Karpas-422 (cell line): ENCODE measurements around the gene PLXNB1. TPM values are rescaled to one million over a fixed set of nuclear protein-coding genes. Genes with fewer than 3 reads are reported as not detected.

Experiments used
- DNase-seq: peaks from one replicate; pipeline ENCODE4 v3.0.0-alpha.2; 2015
- H2AFZ ChIP-seq: fragments of 200-600 bp; sonication (generic); 2 replicates; pipeline ENCODE4 v1.6.1; 2014; ENCODE audit warnings: antibody characterized with exemption, low read length, mixed read lengths
- H3K27ac ChIP-seq: fragments of 200-600 bp; sonication (generic); 2 replicates; pipeline ENCODE4 v1.5.1; 2014; ENCODE audit warnings: mild to moderate bottlenecking, low read length, moderate library complexity
- H3K27me3 ChIP-seq: fragments of 200-600 bp; sonication (generic); 2 replicates; pipeline ENCODE4 v1.6.1; 2014; ENCODE audit warnings: low read length, mixed read lengths
- H3K36me3 ChIP-seq: fragments of 200-600 bp; sonication (generic); 2 replicates; pipeline ENCODE4 v1.6.1; 2014; ENCODE audit warnings: low read length, mixed read lengths; ENCODE audit not compliant: insufficient read depth
- H3K4me1 ChIP-seq: fragments of 200-600 bp; sonication (generic); 2 replicates; pipeline ENCODE4 v1.6.1; 2014; ENCODE audit warnings: mild to moderate bottlenecking, low read length, mixed read lengths
- H3K4me2 ChIP-seq: fragments of 200-600 bp; sonication (generic); 2 replicates; pipeline ENCODE4 v1.6.1; 2014; ENCODE audit warnings: low read length, low read depth, mild to moderate bottlenecking; ENCODE audit not compliant: poor library complexity, severe bottlenecking
- H3K4me3 ChIP-seq: fragments of 200-600 bp; sonication (generic); 2 replicates; pipeline ENCODE4 v1.5.1; 2014; ENCODE audit warnings: mild to moderate bottlenecking, antibody characterized with exemption, low read length, mixed read lengths
- H3K79me2 ChIP-seq: fragments of 200-600 bp; sonication (generic); 2 replicates; pipeline ENCODE4 v1.6.1; 2014; ENCODE audit warnings: mild to moderate bottlenecking, low read length, mixed read lengths
- H3K9ac ChIP-seq: fragments of 200-600 bp; sonication (generic); 2 replicates; pipeline ENCODE4 v1.6.0; 2014; ENCODE audit warnings: low read length
- H3K9me2 ChIP-seq: fragments of 200-600 bp; sonication (generic), shearing (Covaris generic); replicated peaks from 2 replicates; pipeline ENCODE4 v1.6.0; 2014; ENCODE audit warnings: mild to moderate bottlenecking, low read length, moderate library complexity; ENCODE audit not compliant: insufficient read depth
- H3K9me3 ChIP-seq: fragments of 300-700, 200-600 bp; sonication (generic); 2 replicates; pipeline ENCODE4 v1.6.1; 2014; ENCODE audit warnings: low read length, mixed read lengths
- H4K20me1 ChIP-seq: fragments of 200-600 bp; sonication (generic); 2 replicates; pipeline ENCODE4 v1.6.1; 2014; ENCODE audit warnings: mild to moderate bottlenecking, antibody characterized with exemption, low read length, low read depth; ENCODE audit not compliant: insufficient read depth
- total RNA-seq: library from RNA; depleted of rRNA; stranded (reverse); fragments of >200 nt; shearing (Covaris generic); gene quantifications from 2 replicates; pipeline ENCODE4 v1.2.3, GENCODE V29; 2014; ENCODE audit warnings: low replicate concordance

PLXNB1 gene
- total RNA-seq, 1 experiment from 2014 or later = 34.0 TPM

DNA sequence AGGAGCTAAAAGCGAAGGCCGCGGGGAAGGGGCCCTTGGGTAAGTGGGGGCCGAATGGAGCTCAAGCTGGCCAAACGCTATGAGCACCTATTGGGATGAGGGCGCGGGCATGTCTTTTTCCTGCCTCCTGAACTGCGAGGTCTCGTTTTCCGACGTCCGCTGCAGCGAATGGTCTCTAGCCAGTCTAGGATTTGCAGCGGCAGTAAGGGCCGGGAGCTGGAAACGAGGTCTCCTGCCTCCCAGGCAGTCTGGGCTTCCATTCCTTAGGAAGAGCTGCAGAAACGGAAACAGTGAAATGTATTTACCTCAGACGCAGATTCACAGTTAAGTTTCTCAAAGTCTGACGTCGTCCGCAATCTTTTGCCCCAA lies 10.7 kb upstream of the PLXNB1 start:
- Histone ChIP-seq H3K79me2 (peaks cover 40% of the 10 kb centered on the region), H2AFZ (no peak overlapping the region)
- no peak for DNase-seq

GRCh38 chr3:48439820-48440589 lies 10.1 kb upstream of the PLXNB1 start, which contains the start of the genes CCDC51 and TMA7:
Gene CCDC51, minus strand, starts transcription at chr3:48440119. Its CDS starts 4,991 bp downstream, at chr3:48435128.
Gene TMA7, plus strand, starts transcription at chr3:48440257. Its CDS starts 40 bp downstream, at chr3:48440297.
- Histone ChIP-seq H2AFZ (no peak within 1 kb of the TSS), H3K4me3 (peak within 1 kb of the TSS; percentile 91), H3K79me2 (peaks cover 45% of the 10 kb centered on the region), H3K9ac (peak within 1 kb of the TSS; percentile 97), H3K36me3 (peaks cover 13% of the 10 kb centered on the region), H3K27me3 (no peaks in the 10 kb centered on the region), H3K9me3 (no peaks in the 10 kb centered on the region), H3K9me2 (no peaks in the 10 kb centered on the region), H4K20me1 (no peaks in the 10 kb centered on the region; the same call in 1 of the 2 replicates), H3K4me2 (peak within 1 kb of the TSS; percentile 91), H3K27ac (peak within 1 kb of the TSS; percentile 69), H3K4me1 (peaks cover 39% of the 10 kb centered on the region)
- DNase-seq = peak; percentile 99

More for the DNA sequence above, 10.7 kb upstream of the PLXNB1 start:
- peak overlapping the region; percentile 69 for H3K27ac ChIP-seq
- H3K9ac ChIP-seq = peak overlapping the region; percentile 97
- H3K4me2 ChIP-seq = peak overlapping the region; percentile 91
- peaks cover 13% of the 10 kb centered on the region for H3K36me3 ChIP-seq
- H3K27me3 ChIP-seq = no peaks in the 10 kb centered on the region
- peaks cover 45% of the 10 kb centered on the region for H3K4me1 ChIP-seq
- H3K9me3 ChIP-seq = no peaks in the 10 kb centered on the region
- no peaks in the 10 kb centered on the region; the same call in 1 of the 2 replicates for H4K20me1 ChIP-seq
- peak overlapping the region; percentile 91 for H3K4me3 ChIP-seq
- H3K9me2 ChIP-seq = no peaks in the 10 kb centered on the region

DNA sequence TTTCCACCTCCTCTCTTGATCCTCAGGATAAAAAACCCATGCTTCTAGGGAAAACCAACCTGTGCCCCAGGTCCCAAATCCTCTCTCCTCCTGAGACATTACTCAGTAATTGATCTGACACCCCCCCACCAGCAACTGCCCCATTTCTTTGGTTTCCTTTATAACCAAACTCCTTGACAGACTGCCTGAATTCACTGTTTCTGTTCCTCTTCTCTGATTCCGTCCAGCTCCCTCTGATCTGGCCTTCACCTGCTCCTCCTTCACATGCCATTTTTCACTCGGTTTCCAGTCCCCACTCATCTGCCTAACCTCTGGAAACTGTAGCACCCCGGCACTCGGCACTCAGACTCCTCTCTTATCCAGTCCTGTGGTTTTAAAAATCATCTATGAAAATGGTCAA lies 7.9 kb upstream of the PLXNB1 start:
- peaks cover 18% of the 10 kb centered on the region for H3K36me3 ChIP-seq
- H3K4me3 ChIP-seq = no peak overlapping the region
- H3K4me2 ChIP-seq = peak overlapping the region; percentile 91
- H3K27ac ChIP-seq = peak overlapping the region; percentile 29; the same call in 1 of the 2 replicates
- H3K9ac ChIP-seq = peak overlapping the region; percentile 97; the same call in 1 of the 2 replicates
- H3K4me1 ChIP-seq = peaks cover 42% of the 10 kb centered on the region
- peaks cover 48% of the 10 kb centered on the region for H3K79me2 ChIP-seq
- no peaks in the 10 kb centered on the region; the same call in 1 of the 2 replicates for H4K20me1 ChIP-seq
- no peaks in the 10 kb centered on the region for H3K27me3 ChIP-seq
- DNase-seq = no peak
- no peaks in the 10 kb centered on the region for H3K9me2 ChIP-seq
- H2AFZ ChIP-seq = no peak overlapping the region
- no peaks in the 10 kb centered on the region for H3K9me3 ChIP-seq

GRCh38 chr3:48436855-48437254 lies 7.0 kb upstream of the PLXNB1 start:
- peaks cover 43% of the 10 kb centered on the region for H3K79me2 ChIP-seq
- no peak overlapping the region for H3K27ac ChIP-seq
- no peaks in the 10 kb centered on the region for H3K27me3 ChIP-seq
- no peak overlapping the region for H2AFZ ChIP-seq
- H3K9ac ChIP-seq = peak overlapping the region; percentile 14; the same call in 1 of the 2 replicates
- DNase-seq = no peak
- H3K36me3 ChIP-seq = peaks cover 12% of the 10 kb centered on the region
- no peak overlapping the region for H3K4me2 ChIP-seq
- H3K9me2 ChIP-seq = no peaks in the 10 kb centered on the region
- no peaks in the 10 kb centered on the region; the same call in 1 of the 2 replicates for H4K20me1 ChIP-seq
- H3K4me3 ChIP-seq = no peak overlapping the region
- no peaks in the 10 kb centered on the region for H3K9me3 ChIP-seq
- peaks cover 38% of the 10 kb centered on the region for H3K4me1 ChIP-seq

GRCh38 chr3:48436477-48436787 lies 6.5 kb upstream of the PLXNB1 start:
- Histone ChIP-seq H2AFZ (no peak overlapping the region), H3K9ac (peak overlapping the region; percentile 14; the same call in 1 of the 2 replicates)

DNA sequence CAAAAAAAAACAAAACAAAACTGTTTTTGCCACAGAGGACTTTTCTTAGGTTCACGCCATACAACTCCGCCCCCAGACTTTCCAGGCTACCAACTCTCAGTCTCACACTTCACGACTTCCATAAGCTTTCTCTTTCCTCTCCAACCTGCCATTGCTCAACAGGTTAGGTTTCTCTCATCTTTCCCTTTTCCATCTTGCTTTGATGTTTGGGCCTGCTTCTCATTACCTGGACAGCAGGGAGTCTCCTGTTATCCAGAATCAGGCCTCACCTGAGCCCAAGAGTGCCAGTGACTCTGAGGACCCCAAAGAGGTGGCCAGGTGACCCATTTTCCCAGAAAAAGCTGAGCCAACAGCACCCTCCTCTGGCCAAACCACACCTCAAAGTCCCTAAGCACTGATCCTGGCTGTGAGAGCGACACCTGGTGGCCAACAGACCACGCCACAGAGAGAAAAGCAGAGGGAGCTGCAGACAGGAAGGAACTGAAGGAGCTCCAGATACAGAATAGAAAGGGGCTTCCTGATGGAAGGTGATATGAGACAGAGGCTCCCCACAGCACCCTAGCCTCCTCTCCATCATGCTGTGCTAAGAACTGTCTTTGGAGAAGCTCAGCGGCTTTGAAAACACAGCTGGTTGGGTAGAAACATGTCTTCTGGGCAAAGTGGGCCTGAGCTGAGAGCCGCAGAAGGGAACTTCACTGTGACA lies 6.0 kb upstream of the PLXNB1 start:
- H3K9me3 ChIP-seq = no peaks in the 10 kb centered on the region
- H3K27me3 ChIP-seq = no peaks in the 10 kb centered on the region
- peak overlapping the region; percentile 14; the same call in 1 of the 2 replicates for H3K9ac ChIP-seq
- no peak overlapping the region for H3K4me2 ChIP-seq
- DNase-seq = peak; percentile 94
- H3K4me1 ChIP-seq = peaks cover 33% of the 10 kb centered on the region
- H3K9me2 ChIP-seq = no peaks in the 10 kb centered on the region
- peaks cover 34% of the 10 kb centered on the region for H3K79me2 ChIP-seq
- H3K27ac ChIP-seq = no peak overlapping the region
- peaks cover 6% of the 10 kb centered on the region; the same call in 1 of the 2 replicates for H3K36me3 ChIP-seq
- H2AFZ ChIP-seq = no peak overlapping the region
- no peaks in the 10 kb centered on the region; the same call in 1 of the 2 replicates for H4K20me1 ChIP-seq
- no peak overlapping the region for H3K4me3 ChIP-seq

More at GRCh38 chr3:48436477-48436787, 6.5 kb upstream of the PLXNB1 start:
- peaks cover 34% of the 10 kb centered on the region for H3K4me1 ChIP-seq
- H3K27ac ChIP-seq = no peak overlapping the region
- H3K36me3 ChIP-seq = peaks cover 8% of the 10 kb centered on the region
- no peaks in the 10 kb centered on the region for H3K9me3 ChIP-seq
- H3K27me3 ChIP-seq = no peaks in the 10 kb centered on the region
- H4K20me1 ChIP-seq = no peaks in the 10 kb centered on the region; the same call in 1 of the 2 replicates
- peaks cover 39% of the 10 kb centered on the region for H3K79me2 ChIP-seq
- no peak overlapping the region for H3K4me2 ChIP-seq
- H3K9me2 ChIP-seq = no peaks in the 10 kb centered on the region
- no peak overlapping the region for H3K4me3 ChIP-seq
- no peak for DNase-seq

GRCh38 chr3:48435223-48435595 lies 5.3 kb upstream of the PLXNB1 start:
- H3K79me2 ChIP-seq = peaks cover 27% of the 10 kb centered on the region
- DNase-seq = no peak
- H3K27ac ChIP-seq = no peak overlapping the region
- H3K4me2 ChIP-seq = no peak overlapping the region
- no peaks in the 10 kb centered on the region for H3K27me3 ChIP-seq
- peak overlapping the region; percentile 12; the same call in 1 of the 2 replicates for H3K9ac ChIP-seq
- peaks cover 6% of the 10 kb centered on the region; the same call in 1 of the 2 replicates for H3K36me3 ChIP-seq
- H4K20me1 ChIP-seq = no peaks in the 10 kb centered on the region; the same call in 1 of the 2 replicates
- no peaks in the 10 kb centered on the region for H3K9me3 ChIP-seq
- H3K9me2 ChIP-seq = no peaks in the 10 kb centered on the region
- H3K4me3 ChIP-seq = no peak overlapping the region
- peaks cover 40% of the 10 kb centered on the region for H3K4me1 ChIP-seq
- H2AFZ ChIP-seq = no peak overlapping the region
